ENCODE data around the gene GLI1.
"Not testable (repeated sequence)": the region's sequence is repeated elsewhere in the genome, so short reads cannot be mapped to it uniquely, and the experiment has no call there.

GLI1 gene

GRCh38 chr12:57487597-57488401 is 28.2 kb downstream of the GLI1 start, which contains the start of gene MARS1:
TSS of gene MARS1 (plus strand) at chr12:57488068. CDS start at chr12:57488091, 23 bp downstream.
- Histone ChIP-seq H3K9ac (peak within 1 kb of the TSS; percentile 82 to 98 (median 90)), H3K27me3 (no peaks in the 10 kb centered on the region), H3K27ac (peak within 1 kb of the TSS; percentile 82 to 96 (median 89)), H3K36me3 (peaks cover 39 to 42% (median 40%) of the 10 kb centered on the region in 11 experiments), H3K4me2 (peak within 1 kb of the TSS; percentile 75 to 97 (median 93)), H3K4me1 (peaks cover 15 to 32% (median 22%) of the 10 kb centered on the region in 10 experiments), H3K4me3 (peak within 1 kb of the TSS; percentile 75 to 98 (median 85)), H4K20me1 (peaks cover 0 to 43% (median 24%) of the 10 kb centered on the region in 11 experiments; a peak in 17 of 22 replicates), H3K9me3 (replicated peaks in 1 of 11) (peaks cover 0 to 5% (median 2%) of the 10 kb centered on the region in 11 experiments; a peak in 8 of 22 replicates)
- peak in 5 of 11 experiments; percentile 12 to 66 (median 49); a peak in 4 of 22 replicates for TF ChIP-seq Cebpa-rat (IDR thresholded peaks at IDR 0.05)

GRCh38 chr12:57488402-57489156 is 29.0 kb downstream of the GLI1 start:
- H3K4me1 ChIP-seq, result peaks cover 15 to 32% (median 22%) of the 10 kb centered on the region in 10 experiments

GRCh38 chr12:57489157-57489641 is 29.6 kb downstream of the GLI1 start:
- Histone ChIP-seq H3K9ac (peak overlapping the region; percentile 82 to 98 (median 90)), H3K4me3 (peak overlapping the region; percentile 75 to 98 (median 85)), H3K9me3 (replicated peaks in 1 of 11) (peaks cover 0 to 7% (median 4%) of the 10 kb centered on the region in 11 experiments; a peak in 8 of 22 replicates), H3K4me1 (peaks cover 15 to 32% (median 22%) of the 10 kb centered on the region in 10 experiments), H4K20me1 (peaks cover 0 to 44% (median 26%) of the 10 kb centered on the region in 11 experiments; a peak in 17 of 22 replicates), H3K27ac (peak overlapping the region in 10 of 11 experiments; percentile 82 to 96 (median 90); a peak in 15 of 22 replicates), H3K4me2 (peak overlapping the region; percentile 75 to 97 (median 93)), H3K27me3 (no peaks in the 10 kb centered on the region), H3K36me3 (peaks cover 45 to 49% (median 47%) of the 10 kb centered on the region in 11 experiments)
- TF ChIP-seq Cebpa-rat (IDR thresholded peaks at IDR 0.05), result no peak

More at GRCh38 chr12:57488402-57489156, 29.0 kb downstream of the GLI1 start:
- TF ChIP-seq Cebpa-rat (IDR thresholded peaks at IDR 0.05), result no peak
- Histone ChIP-seq H3K9me3 (replicated peaks in 1 of 11) (peaks cover 0 to 7% (median 4%) of the 10 kb centered on the region in 11 experiments; a peak in 8 of 22 replicates), H3K36me3 (peaks cover 42 to 45% (median 43%) of the 10 kb centered on the region in 11 experiments), H3K27me3 (no peaks in the 10 kb centered on the region), H3K27ac (peak overlapping the region; percentile 82 to 96 (median 89)), H4K20me1 (peaks cover 0 to 44% (median 26%) of the 10 kb centered on the region in 11 experiments; a peak in 17 of 22 replicates), H3K4me2 (peak overlapping the region; percentile 75 to 97 (median 93)), H3K9ac (peak overlapping the region; percentile 82 to 98 (median 90)), H3K4me3 (peak overlapping the region; percentile 75 to 98 (median 85))

GRCh38 chr12:57490126-57490525 is 30.5 kb downstream of the GLI1 start:
- Histone ChIP-seq H3K9me3 (replicated peaks in 1 of 11) (peaks cover 0 to 10% (median 4%) of the 10 kb centered on the region in 11 experiments; a peak in 9 of 22 replicates), H3K4me1 (peaks cover 15 to 32% (median 22%) of the 10 kb centered on the region in 10 experiments), H3K27me3 (no peaks in the 10 kb centered on the region), H3K4me2 (peak overlapping the region in 8 of 11 experiments; percentile 75 to 97 (median 94); a peak in 6 of 22 replicates), H3K36me3 (peaks cover 51 to 57% (median 52%) of the 10 kb centered on the region in 11 experiments), H4K20me1 (peaks cover 0 to 48% (median 26%) of the 10 kb centered on the region in 11 experiments; a peak in 17 of 22 replicates), H3K27ac (0 out of 22 replicates have a peak overlapping the region, but pooled peaks of 1 of the 11 experiments have one; percentile 94), H3K9ac (peak overlapping the region in 6 of 11 experiments; percentile 20 to 96 (median 90); a peak in 4 of 22 replicates), H3K4me3 (peak overlapping the region in 1 of 10 experiments; percentile 0; a peak in 1 of 20 replicates)
- TF ChIP-seq Cebpa-rat (IDR thresholded peaks at IDR 0.05), result no peak

- TF ChIP-seq Cebpa-rat (IDR thresholded peaks at IDR 0.05), result no peak
- Histone ChIP-seq H3K9ac (0 out of 22 replicates have a peak overlapping the region, but pooled peaks of 1 of the 11 experiments have one; percentile 29), H3K4me1 (peaks cover 15 to 32% (median 22%) of the 10 kb centered on the region in 10 experiments), H3K4me3 (no peak overlapping the region), H3K36me3 (peaks cover 63 to 72% (median 67%) of the 10 kb centered on the region in 11 experiments), H3K4me2 (no peak overlapping the region), H3K9me3 (replicated peaks in 1 of 11) (peaks cover 0 to 10% (median 4%) of the 10 kb centered on the region in 11 experiments; a peak in 9 of 22 replicates), H4K20me1 (peaks cover 0 to 53% (median 28%) of the 10 kb centered on the region in 11 experiments; a peak in 17 of 22 replicates), H3K27me3 (no peaks in the 10 kb centered on the region), H3K27ac (no peak overlapping the region)
These were observed 32.1 kb downstream of the GLI1 start for GRCh38 chr12:57491393-57492280.

GRCh38 chr12:57495051-57495701 is 35.6 kb downstream of the GLI1 start:
- H3K4me1 ChIP-seq, result peaks cover 0 to 10% (median under 1%) of the 10 kb centered on the region in 10 experiments; a peak in 7 of 20 replicates
- not testable (repeated sequence) for H3K27ac ChIP-seq; H3K9ac ChIP-seq; H3K27me3 ChIP-seq; H3K4me2 ChIP-seq; H3K9me3 ChIP-seq (replicated peaks in 1 of 11); H3K4me3 ChIP-seq
- peaks cover 85 to 93% (median 87%) of the 10 kb centered on the region in 11 experiments for H3K36me3 ChIP-seq
- H4K20me1 ChIP-seq, result peaks cover 0 to 63% (median 23%) of the 10 kb centered on the region in 11 experiments; a peak in 17 of 22 replicates

GRCh38 chr12:57496822-57497221 is 37.2 kb downstream of the GLI1 start:
- peaks cover 85 to 93% (median 87%) of the 10 kb centered on the region in 11 experiments for H3K36me3 ChIP-seq

More at GRCh38 chr12:57496822-57497221, 37.2 kb downstream of the GLI1 start:
- TF ChIP-seq Cebpa-rat (IDR thresholded peaks at IDR 0.05), result no peak
- no peak overlapping the region for H3K9ac ChIP-seq
- H3K4me2 ChIP-seq, result no peak overlapping the region
- H4K20me1 ChIP-seq, result peaks cover 3 to 63% (median 18%) of the 10 kb centered on the region in 11 experiments; a peak in 16 of 22 replicates
- H3K27ac ChIP-seq, result no peak overlapping the region
- H3K27me3 ChIP-seq, result no peaks in the 10 kb centered on the region
- no peak overlapping the region for H3K4me3 ChIP-seq
- H3K4me1 ChIP-seq, result no peaks in the 10 kb centered on the region
- peaks cover 0 to 10% (median 4%) of the 10 kb centered on the region in 11 experiments; a peak in 9 of 22 replicates for H3K9me3 ChIP-seq (replicated peaks in 1 of 11)

All from BLaER1 treated with 17β-estradiol and CSF1 and Interleukin-3, amounts not matched to agents 10 nM and 100 nM (cell line).